ENCODE measurements around the gene CINP. TPM values are rescaled to one million over a fixed set of nuclear protein-coding genes. Genes with fewer than 3 reads are reported as not detected.

CINP gene
- total and polyA plus RNA-seq, 9 of the 15 experiments (the other 6 are each of a cell fraction or from before 2014, with no cell fraction given) = 36.3 to 63.2 (median 43.7) TPM

GRCh38 chr14:102362545-102363181 lies at the start of gene CINP, which contains the start of gene TECPR2 (continued):
- peak in 1 of 3 experiments; percentile 92; a peak in 2 of 6 replicates for TF ChIP-seq ZBTB11 (CRISPR knock-in tag; IDR thresholded peaks at IDR 0.05)
- TF ChIP-seq RFX7 (CRISPR knock-in tag; IDR thresholded peaks at IDR 0.05) = no peak
- TF ChIP-seq ETV6 (IDR thresholded peaks at IDR 0.05; ENCODE audit: borderline replicate concordance in 1 of 2, low read depth in 2 of 2, low read length in 1 of 2) = no peak
- no peak for TF ChIP-seq ETV6 (CRISPR knock-in tag; IDR thresholded peaks at IDR 0.05; ENCODE audit: borderline replicate concordance)
- TF ChIP-seq E2F6 (IDR thresholded peaks at IDR 0.05; ENCODE audit: borderline replicate concordance in 1 of 2, extremely low read depth in 1 of 2, insufficient read depth in 1 of 2, insufficient read length in 1 of 2, low read depth in 1 of 2, low read length in 1 of 2, poor library complexity in 1 of 2, severe bottlenecking in 1 of 2) = peak in 1 of 2 experiments; percentile 62
- TF ChIP-seq ZNF212 (CRISPR knock-in tag; IDR thresholded peaks at IDR 0.05) = no peak
